Astrocyte (in vitro differentiated cells and primary cell): ENCODE measurements around the gene MTURN. TPM values are rescaled to one million over a fixed set of nuclear protein-coding genes. Genes with fewer than 3 reads are reported as not detected.

Experiments used
- DNase-seq: peaks from one replicate; pipeline ENCODE4 v3.0.0-alpha.2; 2010; ENCODE audit warnings: low read depth
- FAIRE-seq: peaks from 2 replicates; lab custom pipeline; 2011; peaks lifted over from hg19 to GRCh38; lab: Jason Lieb, UNC
- H2AFZ ChIP-seq: 2 replicates; pipeline ENCODE4 v1.6.0; 2012; ENCODE audit warnings: low read depth, low read length, inconsistent platforms
- H3K27ac ChIP-seq: 2 replicates; pipeline ENCODE4 v1.5.1; 2011; ENCODE audit warnings: low read depth, low read length, inconsistent platforms
- H3K27me3 ChIP-seq: 2 replicates; pipeline ENCODE4 v1.6.0; 2011; ENCODE audit warnings: low read length, inconsistent platforms; ENCODE audit not compliant: insufficient read depth
- H3K36me3 ChIP-seq: 2 replicates; pipeline ENCODE4 v1.5.1; 2011; ENCODE audit warnings: low read length, inconsistent platforms; ENCODE audit not compliant: insufficient read depth
- H3K4me1 ChIP-seq: 2 replicates; pipeline ENCODE4 v1.5.1; 2011; ENCODE audit warnings: low read length, inconsistent platforms; ENCODE audit not compliant: insufficient read depth
- H3K4me2 ChIP-seq: 2 replicates; pipeline ENCODE4 v1.6.0; 2012; ENCODE audit warnings: low read length, inconsistent platforms
- H3K4me3 ChIP-seq: 2 replicates; pipeline ENCODE4 v1.5.1; 2011; ENCODE audit warnings: low read depth, mild to moderate bottlenecking, low read length, inconsistent platforms; ENCODE audit not compliant: insufficient read depth
- H3K79me2 ChIP-seq: 2 replicates; pipeline ENCODE4 v1.6.0; 2012; ENCODE audit warnings: mild to moderate bottlenecking, low read length, inconsistent platforms; ENCODE audit not compliant: insufficient read depth
- H3K9ac ChIP-seq: 2 replicates; pipeline ENCODE4 v1.6.0; 2012; ENCODE audit warnings: mild to moderate bottlenecking, low read length, inconsistent platforms
- H3K9me3 ChIP-seq: 2 replicates; pipeline ENCODE4 v1.5.1; 2012; ENCODE audit warnings: low read depth, mild to moderate bottlenecking, low read length, inconsistent platforms; ENCODE audit not compliant: insufficient read depth
- H4K20me1 ChIP-seq: 2 replicates; pipeline ENCODE4 v1.6.0; 2012; ENCODE audit warnings: low read length, inconsistent platforms; ENCODE audit not compliant: insufficient read depth
- H3K27ac Mint-ChIP-seq: one replicate; pipeline ENCODE4 v1.8.0; 2021; ENCODE audit warnings: mild to moderate bottlenecking, mixed read lengths; ENCODE audit not compliant: unreplicated experiment
- H3K27me3 Mint-ChIP-seq: one replicate; pipeline ENCODE4 v1.8.0; 2021; ENCODE audit warnings: low read depth, mixed read lengths; ENCODE audit not compliant: unreplicated experiment
- H3K36me3 Mint-ChIP-seq: one replicate; pipeline ENCODE4 v1.8.0; 2021; ENCODE audit warnings: low read depth, mixed read lengths; ENCODE audit not compliant: unreplicated experiment
- H3K4me1 Mint-ChIP-seq: one replicate; pipeline ENCODE4 v1.8.0; 2021; ENCODE audit warnings: low read depth, mixed read lengths; ENCODE audit not compliant: unreplicated experiment
- H3K4me3 Mint-ChIP-seq: one replicate; pipeline ENCODE4 v1.8.0; 2021; ENCODE audit warnings: mild to moderate bottlenecking, moderate library complexity, mixed read lengths; ENCODE audit not compliant: unreplicated experiment
- H3K9me3 Mint-ChIP-seq: one replicate; pipeline ENCODE4 v1.8.0; 2021; ENCODE audit warnings: mild to moderate bottlenecking, mixed read lengths; ENCODE audit not compliant: unreplicated experiment
- EZH2 ChIP-seq: IDR thresholded peaks from 2 replicates; pipeline ENCODE4 v1.6.1; 2012; ENCODE audit warnings: mild to moderate bottlenecking, low read length, inconsistent platforms; ENCODE audit not compliant: insufficient read depth
- total RNA-seq: library from RNA; stranded (reverse); gene quantifications from 2 replicates; pipeline ENCODE4 v1.2.1, GENCODE V29; 2021
- TF ChIP-seq, protein P1 (sequence below): IDR thresholded peaks from 2 replicates; pipeline ENCODE4 v1.5.1; 2011; ENCODE audit warnings: low read depth, mild to moderate bottlenecking, inconsistent platforms, low read length, moderate library complexity; ENCODE audit not compliant: insufficient read depth

The MTURN gene
- total RNA-seq, 1 donor from 2014 or later = 9.3 TPM

DNA sequence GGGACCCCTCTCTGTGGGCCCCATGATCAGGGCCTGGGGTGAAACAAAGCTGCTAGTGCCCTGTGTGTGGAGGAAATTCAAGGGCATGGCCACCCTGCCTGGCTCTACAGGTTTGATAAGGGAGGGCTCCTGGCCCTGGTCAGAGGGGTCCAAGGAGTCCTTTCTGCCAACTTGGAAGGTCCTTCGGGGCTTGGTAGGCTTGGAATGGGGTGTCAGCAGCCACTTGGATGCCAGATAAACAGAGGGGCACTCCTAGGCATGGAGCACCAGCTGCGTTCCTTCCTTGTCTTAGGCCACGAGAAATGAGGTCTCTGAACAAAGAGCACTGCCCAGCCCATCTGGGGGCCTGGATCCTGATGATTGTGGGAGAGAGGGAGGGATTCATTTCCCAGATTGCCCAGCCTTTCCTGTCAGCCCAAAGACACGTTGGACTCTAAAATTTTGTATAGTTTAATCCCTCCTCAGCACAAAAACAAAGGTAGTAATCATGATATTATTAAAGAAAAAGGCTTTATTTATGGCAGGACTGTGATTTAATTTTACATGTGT lies 5.1 kb downstream of the MTURN start:
- DNase-seq (no peak), FAIRE-seq (no peak)
- Mint-ChIP-seq H3K27me3 (no peaks in the 10 kb centered on the region), H3K9me3 (no peaks in the 10 kb centered on the region), H3K27ac (no peak overlapping the region), H3K36me3 (peaks cover 1% of the 10 kb centered on the region), H3K4me3 (no peak overlapping the region), H3K4me1 (peaks cover 17% of the 10 kb centered on the region)
- no peak overlapping the region for H3K9ac ChIP-seq
- no peak overlapping the region for H2AFZ ChIP-seq
- no peak overlapping the region for H3K27ac ChIP-seq
- no peaks in the 10 kb centered on the region for H3K27me3 ChIP-seq
- TF ChIP-seq, protein P1, sequence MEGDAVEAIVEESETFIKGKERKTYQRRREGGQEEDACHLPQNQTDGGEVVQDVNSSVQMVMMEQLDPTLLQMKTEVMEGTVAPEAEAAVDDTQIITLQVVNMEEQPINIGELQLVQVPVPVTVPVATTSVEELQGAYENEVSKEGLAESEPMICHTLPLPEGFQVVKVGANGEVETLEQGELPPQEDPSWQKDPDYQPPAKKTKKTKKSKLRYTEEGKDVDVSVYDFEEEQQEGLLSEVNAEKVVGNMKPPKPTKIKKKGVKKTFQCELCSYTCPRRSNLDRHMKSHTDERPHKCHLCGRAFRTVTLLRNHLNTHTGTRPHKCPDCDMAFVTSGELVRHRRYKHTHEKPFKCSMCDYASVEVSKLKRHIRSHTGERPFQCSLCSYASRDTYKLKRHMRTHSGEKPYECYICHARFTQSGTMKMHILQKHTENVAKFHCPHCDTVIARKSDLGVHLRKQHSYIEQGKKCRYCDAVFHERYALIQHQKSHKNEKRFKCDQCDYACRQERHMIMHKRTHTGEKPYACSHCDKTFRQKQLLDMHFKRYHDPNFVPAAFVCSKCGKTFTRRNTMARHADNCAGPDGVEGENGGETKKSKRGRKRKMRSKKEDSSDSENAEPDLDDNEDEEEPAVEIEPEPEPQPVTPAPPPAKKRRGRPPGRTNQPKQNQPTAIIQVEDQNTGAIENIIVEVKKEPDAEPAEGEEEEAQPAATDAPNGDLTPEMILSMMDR = no peak
- no peak for TF ChIP-seq EZH2
- H3K4me3 ChIP-seq = no peak overlapping the region
- H3K4me2 ChIP-seq = no peak overlapping the region
- H3K4me1 ChIP-seq = peaks cover 9% of the 10 kb centered on the region
- no peaks in the 10 kb centered on the region for H3K79me2 ChIP-seq
- H4K20me1 ChIP-seq = no peaks in the 10 kb centered on the region
- no peaks in the 10 kb centered on the region for H3K36me3 ChIP-seq
- no peaks in the 10 kb centered on the region for H3K9me3 ChIP-seq

DNA sequence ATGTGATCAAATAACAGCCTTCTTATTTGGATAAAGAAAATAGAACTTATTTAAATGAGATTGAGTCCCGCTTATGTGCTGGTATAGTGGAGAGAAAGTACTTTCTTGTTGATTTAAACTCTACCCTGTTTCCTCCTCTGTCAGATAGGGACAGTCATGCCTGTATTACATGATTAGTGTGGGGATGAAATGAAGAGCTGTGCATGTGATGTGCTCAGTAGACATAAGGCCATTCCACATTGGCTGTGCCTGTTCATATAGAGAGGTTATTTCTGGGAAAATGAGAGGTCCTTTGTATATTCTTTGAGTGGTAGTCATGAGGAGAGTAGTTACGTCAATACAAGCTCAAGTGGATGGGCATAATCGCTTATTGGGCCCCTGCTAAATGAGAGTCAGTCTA lies 5.7 kb downstream of the MTURN start:
- no peaks in the 10 kb centered on the region for H3K9me3 ChIP-seq
- Mint-ChIP-seq H3K27ac (no peak overlapping the region), H3K4me3 (no peak overlapping the region), H3K4me1 (peaks cover 17% of the 10 kb centered on the region), H3K9me3 (no peaks in the 10 kb centered on the region), H3K27me3 (no peaks in the 10 kb centered on the region), H3K36me3 (peaks cover 1% of the 10 kb centered on the region)
- no peaks in the 10 kb centered on the region for H3K27me3 ChIP-seq
- no peak overlapping the region for H3K4me3 ChIP-seq
- H4K20me1 ChIP-seq = no peaks in the 10 kb centered on the region
- no peaks in the 10 kb centered on the region for H3K36me3 ChIP-seq
- TF ChIP-seq EZH2 = no peak
- TF ChIP-seq, protein P1 = no peak
- H3K4me2 ChIP-seq = no peak overlapping the region
- H3K27ac ChIP-seq = no peak overlapping the region
- no peak overlapping the region for H2AFZ ChIP-seq
- no peaks in the 10 kb centered on the region for H3K79me2 ChIP-seq
- H3K9ac ChIP-seq = no peak overlapping the region
- no peak for DNase-seq
- no peak for FAIRE-seq
- H3K4me1 ChIP-seq = peaks cover 9% of the 10 kb centered on the region

DNA sequence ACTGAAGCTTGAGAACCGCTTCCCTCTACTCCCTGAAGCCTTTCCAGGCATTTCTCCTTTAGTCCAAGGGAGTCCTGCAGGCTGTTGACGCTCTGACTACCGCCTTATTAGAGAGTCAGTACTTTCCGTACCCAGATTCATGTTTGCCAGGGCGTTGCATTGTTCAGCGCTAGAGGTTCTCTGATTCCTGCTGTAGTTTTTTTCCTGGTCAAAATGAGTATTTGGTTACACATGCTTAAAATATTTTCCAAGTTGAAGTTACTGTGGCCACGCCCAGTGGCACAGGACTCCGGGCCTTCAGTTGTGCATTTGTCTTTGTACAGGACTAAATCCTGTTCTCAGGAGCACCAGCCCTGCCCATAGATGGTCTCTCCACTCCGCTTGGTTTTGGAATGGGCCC lies 7.9 kb downstream of the MTURN start:
- no peaks in the 10 kb centered on the region for H3K27me3 Mint-ChIP-seq
- peaks cover 17% of the 10 kb centered on the region for H3K4me1 Mint-ChIP-seq
- Histone ChIP-seq H3K9ac (peak overlapping the region; percentile 5), H3K27ac (no peak overlapping the region), H3K4me3 (no peak overlapping the region), H3K79me2 (no peaks in the 10 kb centered on the region), H3K4me1 (peaks cover 15% of the 10 kb centered on the region), H3K27me3 (no peaks in the 10 kb centered on the region), H3K36me3 (no peaks in the 10 kb centered on the region), H3K9me3 (no peaks in the 10 kb centered on the region), H3K4me2 (peak overlapping the region; percentile 60), H4K20me1 (no peaks in the 10 kb centered on the region), H2AFZ (peak overlapping the region; percentile 45)
- DNase-seq = peak; percentile 74
- H3K36me3 Mint-ChIP-seq = peaks cover 1% of the 10 kb centered on the region
- H3K27ac Mint-ChIP-seq = peak overlapping the region; percentile 85
- no peak for TF ChIP-seq EZH2
- TF ChIP-seq, protein P1 = no peak
- no peaks in the 10 kb centered on the region for H3K9me3 Mint-ChIP-seq
- no peak for FAIRE-seq
- H3K4me3 Mint-ChIP-seq = peak overlapping the region; percentile 30
